Naive thymus-derived CD8-positive, alpha-beta T cell (primary cell): ENCODE results near the gene RERE. TPM values are rescaled to one million over a fixed set of nuclear protein-coding genes. Genes with fewer than 3 reads are reported as not detected.
A peak's percentile ranks its signal among the peaks of the same experiment; 100 is the strongest.

Source experiments
- ATAC-seq, 2 donors: fragments of 150-1000 bp; cut with Tn5 transposase in 1 of 2; sonication (Bioruptor Pico), chemical (Tn5 transposase) in 1 of 2; 1 replicate in 1 of 2; 2 replicates in 1 of 2; pipeline ENCODE4 v1.10.0; 2021; ENCODE audit warnings: mild to moderate bottlenecking in 2 of 2, moderate library complexity in 2 of 2
- POLR2A ChIA-PET: fragments of 350-600 bp; sonication (Branson Sonifier 250); formaldehyde crosslinking; loops from one replicate; lab custom pipeline; 2021; ENCODE audit warnings: antibody characterized with exemption; lab: Charles Lee
- DNase-seq, 10 donors: peaks; one replicate each; pipeline versions ENCODE4 v3.0.0 to v3.0.0-alpha.2; 2020 to 2022
- H3K27ac Mint-ChIP-seq, 10 donors: one replicate each; pipeline ENCODE4 v1.8.0; 2020 to 2022; ENCODE audit warnings: mild to moderate bottlenecking in 10 of 10, mixed read lengths in 10 of 10, moderate library complexity in 4 of 10, inconsistent platforms in 1 of 10
- H3K27me3 Mint-ChIP-seq, 5 donors: one replicate each; pipeline ENCODE4 v1.8.0; 2021 to 2022; ENCODE audit warnings: mixed read lengths in 5 of 5
- H3K36me3 Mint-ChIP-seq, 3 donors: one replicate each; pipeline ENCODE4 v1.8.0; 2020 to 2022; ENCODE audit warnings: mixed read lengths in 3 of 3, mild to moderate bottlenecking in 2 of 3, inconsistent platforms in 1 of 3
- H3K4me1 Mint-ChIP-seq, 4 donors: one replicate each; pipeline ENCODE4 v1.8.0; 2021 to 2022; ENCODE audit warnings: mixed read lengths in 4 of 4
- H3K4me3 Mint-ChIP-seq, 10 donors: one replicate each; pipeline ENCODE4 v1.8.0; 2020 to 2022; ENCODE audit warnings: mild to moderate bottlenecking in 10 of 10, mixed read lengths in 10 of 10, moderate library complexity in 6 of 10, inconsistent platforms in 1 of 10
- H3K9me3 Mint-ChIP-seq, 9 donors: one replicate each; pipeline ENCODE4 v1.8.0; 2020 to 2022; ENCODE audit warnings: mixed read lengths in 9 of 9, mild to moderate bottlenecking in 3 of 9, inconsistent platforms in 1 of 9, moderate library complexity in 1 of 9
- polyA plus RNA-seq, 3 donors: library from polyadenylated mRNA; unstranded; fragments of 300-500 nt; fragmentation: Illumina TruSeq; gene quantifications; one replicate each; pipeline ENCODE4 v1.2.3, GENCODE V29; 2021
- total RNA-seq, 8 experiments: library from RNA in 2 of 8; stranded (reverse) in 2 of 8; gene quantifications; one replicate each; pipeline ENCODE4 v1.2.3 and lab custom pipeline; 2021 to 2026

The RERE gene
- total and polyA plus RNA-seq, 5 experiments from 2014 or later: 4.1 to 84.2 (median 8.8) TPM

- no peaks in the 10 kb centered on the region for H3K27me3 Mint-ChIP-seq
Measured at GRCh38 chr1:8663915-8664329, 153.5 kb downstream of the RERE start.

GRCh38 chr1:8663090-8663802 is 154.2 kb downstream of the RERE start:
- H3K27ac Mint-ChIP-seq: no peak overlapping the region
- no peaks in the 10 kb centered on the region for H3K36me3 Mint-ChIP-seq
- peaks cover under 1 to 21% (median 9%) of the 10 kb centered on the region in 4 donors for H3K4me1 Mint-ChIP-seq
- POLR2A ChIA-PET: interaction anchor here (1.3 kb wide), 1 partner anchor 10 kb away, joined by 4 read pairs; no protein-coding TSS in a partner anchor
- no peak for DNase-seq
- ATAC-seq: no peak
- no peaks in the 10 kb centered on the region for H3K27me3 Mint-ChIP-seq
- no peaks in the 10 kb centered on the region for H3K9me3 Mint-ChIP-seq
- no peak overlapping the region for H3K4me3 Mint-ChIP-seq

More at GRCh38 chr1:8663915-8664329, 153.5 kb downstream of the RERE start:
- H3K4me1 Mint-ChIP-seq: peaks cover 7 to 21% (median 12%) of the 10 kb centered on the region in 4 donors
- no peaks in the 10 kb centered on the region for H3K9me3 Mint-ChIP-seq
- DNase-seq (no peak), ATAC-seq (peak in 1 of 2 donors; percentile 65)
- no peak overlapping the region for H3K4me3 Mint-ChIP-seq
- no peaks in the 10 kb centered on the region for H3K36me3 Mint-ChIP-seq
- H3K27ac Mint-ChIP-seq: no peak overlapping the region
- POLR2A ChIA-PET: interaction anchor here (1.3 kb wide), 1 partner anchor 9 kb away, joined by 4 read pairs; no protein-coding TSS in a partner anchor

- Mint-ChIP-seq H3K27ac (peak overlapping the region in 1 of 10 donors; percentile 8), H3K9me3 (no peaks in the 10 kb centered on the region), H3K27me3 (no peaks in the 10 kb centered on the region), H3K4me3 (no peak overlapping the region), H3K4me1 (peaks cover 0 to 20% (median 9%) of the 10 kb centered on the region in 4 donors), H3K36me3 (peaks cover 0 to 2% (median 2%) of the 10 kb centered on the region in 3 donors)
- ATAC-seq (no peak), DNase-seq (no peak)
- POLR2A ChIA-PET: no interaction called here
Measured at GRCh38 chr1:8662380-8663072, 154.9 kb downstream of the RERE start.

- POLR2A ChIA-PET: no interaction called here
- no peaks in the 10 kb centered on the region for H3K9me3 Mint-ChIP-seq
- no peak overlapping the region for H3K4me3 Mint-ChIP-seq
- no peaks in the 10 kb centered on the region for H3K27me3 Mint-ChIP-seq
- H3K27ac Mint-ChIP-seq: no peak overlapping the region
- DNase-seq: no peak
- ATAC-seq: no peak
- peaks cover 0 to 4% (median 2%) of the 10 kb centered on the region in 3 donors for H3K36me3 Mint-ChIP-seq
- H3K4me1 Mint-ChIP-seq: peaks cover 0 to 20% (median 5%) of the 10 kb centered on the region in 4 donors
Measured at GRCh38 chr1:8661185-8662110, 156.0 kb downstream of the RERE start.

- POLR2A ChIA-PET: no interaction called here
- no peak overlapping the region for H3K4me3 Mint-ChIP-seq
- H3K27me3 Mint-ChIP-seq: no peaks in the 10 kb centered on the region
- DNase-seq (no peak), ATAC-seq (peak in 1 of 2 donors; percentile 20)
- H3K36me3 Mint-ChIP-seq: peaks cover 5 to 14% (median 13%) of the 10 kb centered on the region in 3 donors
- peaks cover 0 to 26% (median 2%) of the 10 kb centered on the region in 4 donors for H3K4me1 Mint-ChIP-seq
- H3K27ac Mint-ChIP-seq: no peak overlapping the region
- no peaks in the 10 kb centered on the region for H3K9me3 Mint-ChIP-seq
Measured at GRCh38 chr1:8660411-8660828, 157.0 kb downstream of the RERE start.

GRCh38 chr1:8659593-8659992 is 157.8 kb downstream of the RERE start:
- no peaks in the 10 kb centered on the region for H3K27me3 Mint-ChIP-seq
- no peak overlapping the region for H3K27ac Mint-ChIP-seq
- DNase-seq (no peak), ATAC-seq (no peak)
- H3K4me1 Mint-ChIP-seq: peaks cover 0 to 26% (median 2%) of the 10 kb centered on the region in 4 donors
- POLR2A ChIA-PET: no interaction called here
- peaks cover 5 to 22% (median 13%) of the 10 kb centered on the region in 3 donors for H3K36me3 Mint-ChIP-seq
- H3K9me3 Mint-ChIP-seq: no peaks in the 10 kb centered on the region
- no peak overlapping the region for H3K4me3 Mint-ChIP-seq

GRCh38 chr1:8653878-8654277 is 163.6 kb downstream of the RERE start:
- Mint-ChIP-seq H3K27ac (peak overlapping the region in 2 of 10 donors; percentile 21 to 55), H3K36me3 (peaks cover 9 to 43% (median 17%) of the 10 kb centered on the region in 3 donors), H3K27me3 (no peaks in the 10 kb centered on the region), H3K4me1 (peaks cover 12 to 59% (median 20%) of the 10 kb centered on the region in 4 donors), H3K9me3 (no peaks in the 10 kb centered on the region), H3K4me3 (no peak overlapping the region)
- no peak for ATAC-seq
- DNase-seq: no peak
- POLR2A ChIA-PET: no interaction called here

- peak overlapping the region in 1 of 10 donors; percentile 15 for H3K4me3 Mint-ChIP-seq
- no peaks in the 10 kb centered on the region for H3K9me3 Mint-ChIP-seq
- H3K4me1 Mint-ChIP-seq: peaks cover 12 to 57% (median 20%) of the 10 kb centered on the region in 4 donors
- H3K27ac Mint-ChIP-seq: peak overlapping the region in 6 of 10 donors; percentile 4 to 79 (median 52)
- POLR2A ChIA-PET: no interaction called here
- no peak for ATAC-seq
- no peak for DNase-seq
- peaks cover 9 to 41% (median 15%) of the 10 kb centered on the region in 3 donors for H3K36me3 Mint-ChIP-seq
- no peaks in the 10 kb centered on the region for H3K27me3 Mint-ChIP-seq
Measured at GRCh38 chr1:8652467-8653046, 164.9 kb downstream of the RERE start.

GRCh38 chr1:8651962-8652361 is 165.5 kb downstream of the RERE start:
- peaks cover 12 to 62% (median 20%) of the 10 kb centered on the region in 4 donors for H3K4me1 Mint-ChIP-seq
- H3K36me3 Mint-ChIP-seq: peaks cover 9 to 44% (median 19%) of the 10 kb centered on the region in 3 donors
- peak overlapping the region in 2 of 10 donors; percentile 21 to 28 for H3K4me3 Mint-ChIP-seq
- no peaks in the 10 kb centered on the region for H3K27me3 Mint-ChIP-seq
- DNase-seq: no peak
- no peaks in the 10 kb centered on the region for H3K9me3 Mint-ChIP-seq
- no peak for ATAC-seq
- peak overlapping the region in 7 of 10 donors; percentile 4 to 79 (median 58) for H3K27ac Mint-ChIP-seq
- POLR2A ChIA-PET: no interaction called here

GRCh38 chr1:8651236-8651890 is 166.1 kb downstream of the RERE start:
- DNase-seq (peak in 2 of 10 donors; percentile 31), ATAC-seq (peak; percentile 49 to 79)
- POLR2A ChIA-PET: no interaction called here
- Mint-ChIP-seq H3K4me1 (peaks cover 14 to 63% (median 20%) of the 10 kb centered on the region in 4 donors), H3K36me3 (peaks cover 9 to 42% (median 18%) of the 10 kb centered on the region in 3 donors), H3K4me3 (peak overlapping the region in 3 of 10 donors; percentile 21 to 28 (median 22)), H3K27me3 (no peaks in the 10 kb centered on the region), H3K9me3 (no peaks in the 10 kb centered on the region), H3K27ac (peak overlapping the region in 7 of 10 donors; percentile 12 to 79 (median 61))

- Mint-ChIP-seq H3K27ac (no peak overlapping the region), H3K36me3 (peaks cover 4 to 31% (median 16%) of the 10 kb centered on the region in 3 donors), H3K27me3 (no peaks in the 10 kb centered on the region), H3K4me1 (peaks cover 14 to 62% (median 20%) of the 10 kb centered on the region in 4 donors), H3K4me3 (no peak overlapping the region), H3K9me3 (no peaks in the 10 kb centered on the region)
- POLR2A ChIA-PET: no interaction called here
- no peak for DNase-seq
- ATAC-seq: no peak
Measured at GRCh38 chr1:8649875-8650274, 167.6 kb downstream of the RERE start.
